Activated T-cell treated with anti-CD3 and anti-CD28 coated beads, Interleukin-2, amount 50 U/mL, for 48 hours (primary cell): ENCODE results near the gene SP9.
A peak's percentile ranks its signal among the peaks of the same experiment; 100 is the strongest.

ENCODE experiments used
- DNase-seq, 2 experiments: peaks; one replicate each; pipeline ENCODE4 v3.0.0-alpha.2; 2020

The SP9 gene

DNA sequence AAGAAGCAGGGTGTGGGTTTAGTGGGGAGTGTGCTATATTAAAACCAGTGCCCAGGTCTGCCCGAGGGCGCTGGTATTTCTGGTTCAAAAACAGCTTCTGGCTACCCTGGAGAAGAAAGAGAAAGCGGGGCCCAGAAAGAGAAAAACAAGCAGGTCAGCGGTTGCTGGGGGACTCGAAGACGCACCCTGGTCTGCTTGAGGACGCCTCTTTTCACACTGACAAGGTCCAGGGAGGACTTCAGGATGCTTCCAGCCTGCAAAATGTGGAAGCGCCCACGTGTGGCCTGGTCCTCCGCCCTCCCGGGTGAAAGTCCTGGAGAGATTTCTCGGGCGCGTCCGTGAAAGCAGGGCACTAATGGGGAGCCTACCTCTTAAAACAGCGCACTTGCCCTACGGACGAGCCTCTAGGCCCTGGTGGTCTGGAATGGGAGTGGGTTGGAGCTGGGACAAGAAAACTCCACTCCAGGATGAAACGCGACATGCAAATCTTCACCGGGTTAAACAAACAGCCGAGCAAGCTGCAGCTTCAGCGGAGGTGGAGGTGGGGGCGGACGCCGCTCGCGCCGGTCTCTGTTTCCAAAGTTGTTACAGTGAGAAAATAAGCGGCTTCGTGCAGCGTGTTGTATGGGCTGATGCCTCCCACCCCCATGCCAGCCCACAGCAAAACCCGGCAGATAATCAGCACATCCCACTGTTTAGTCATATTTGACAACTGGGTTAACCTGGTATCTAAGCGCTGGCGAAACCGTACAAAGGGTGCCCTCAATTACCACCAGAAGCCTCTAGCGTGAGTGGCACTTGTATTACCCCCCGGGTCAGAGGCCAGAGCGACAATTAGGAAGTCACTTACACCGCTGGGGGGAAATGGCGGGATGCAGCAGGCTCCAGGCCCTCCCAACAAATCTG is 1.1 kb upstream of the SP9 start:
- peak; percentile 50 to 55 for DNase-seq

DNA sequence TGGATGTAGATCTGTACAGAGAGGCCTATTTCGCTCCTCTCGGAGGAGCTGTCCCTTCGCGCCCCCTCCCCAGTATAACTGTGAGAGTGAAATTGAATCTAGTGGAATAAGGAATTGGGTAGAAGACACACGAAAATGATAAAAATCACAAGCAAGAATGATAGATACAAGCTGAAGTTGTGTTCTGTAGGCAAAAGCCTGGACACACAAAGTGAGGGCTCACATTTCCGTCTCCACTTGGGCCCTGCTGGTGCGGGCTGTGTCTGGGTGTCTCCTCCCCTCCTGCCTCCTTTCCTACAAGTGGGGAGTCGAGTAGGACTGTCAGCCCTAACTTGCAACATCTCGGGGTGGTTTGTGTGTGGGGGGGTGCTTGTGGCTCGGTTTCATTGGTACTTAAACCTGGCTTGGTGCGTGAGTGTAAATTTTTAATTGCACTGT is 457 bp upstream of the SP9 start:
- peak; percentile 34 to 35 for DNase-seq

DNA sequence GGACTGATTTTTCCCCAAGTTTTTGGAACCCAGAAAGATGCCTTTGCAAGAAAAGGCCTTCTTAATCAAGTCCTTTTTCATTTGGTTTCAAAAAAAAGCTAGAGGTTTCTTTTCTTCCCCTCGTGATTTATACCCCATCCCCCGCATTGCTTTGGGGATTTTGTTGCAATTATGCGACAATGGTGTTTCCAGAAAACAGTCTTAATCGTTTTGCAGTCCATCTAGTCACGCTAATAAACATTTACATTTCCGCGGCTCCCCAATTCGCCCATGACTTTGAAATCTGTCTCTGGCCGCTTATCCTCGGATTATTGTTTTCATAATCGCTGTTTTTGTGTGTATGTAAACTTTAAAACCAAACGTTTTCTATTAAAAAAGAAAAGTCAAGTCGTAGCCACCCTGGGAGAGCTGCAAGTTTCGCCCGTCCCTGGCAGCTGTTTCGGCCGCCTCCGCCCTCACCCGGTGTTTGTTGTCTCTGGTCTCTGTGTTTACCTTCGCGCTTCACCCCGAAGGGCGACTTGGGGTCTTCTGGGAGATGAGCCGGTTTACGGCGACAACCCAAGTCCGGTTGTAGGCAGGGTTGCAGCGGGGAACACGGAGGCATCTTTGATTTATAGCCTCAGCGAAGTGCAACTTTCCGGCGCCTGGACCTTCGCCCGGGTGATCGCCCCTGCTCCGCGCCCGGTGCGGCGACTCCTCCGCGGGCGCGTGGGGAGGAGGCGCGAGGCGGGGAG is 667 bp downstream of the SP9 start:
- peak; percentile 48 for DNase-seq

DNA sequence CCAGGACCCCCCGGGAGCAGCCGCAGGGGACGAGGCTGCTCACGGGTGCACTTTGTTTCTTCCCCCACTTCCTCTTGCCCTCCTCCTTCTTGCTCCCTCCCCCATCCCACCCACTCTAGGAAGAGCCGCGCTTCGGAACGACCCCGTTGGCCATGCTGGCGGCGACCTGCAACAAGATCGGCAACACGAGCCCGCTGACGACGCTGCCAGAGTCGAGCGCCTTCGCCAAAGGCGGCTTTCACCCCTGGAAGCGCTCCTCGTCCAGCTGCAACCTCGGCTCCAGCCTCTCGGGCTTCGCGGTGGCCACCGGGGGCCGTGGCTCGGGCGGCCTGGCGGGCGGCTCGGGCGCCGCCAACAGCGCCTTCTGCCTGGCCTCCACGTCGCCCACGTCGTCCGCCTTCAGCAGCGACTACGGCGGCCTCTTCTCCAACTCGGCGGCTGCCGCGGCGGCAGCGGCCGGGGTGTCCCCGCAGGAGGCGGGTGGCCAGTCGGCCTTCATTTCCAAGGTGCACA is 1.3 kb downstream of the SP9 start:
- DNase-seq: peak; percentile 50 to 65

DNA sequence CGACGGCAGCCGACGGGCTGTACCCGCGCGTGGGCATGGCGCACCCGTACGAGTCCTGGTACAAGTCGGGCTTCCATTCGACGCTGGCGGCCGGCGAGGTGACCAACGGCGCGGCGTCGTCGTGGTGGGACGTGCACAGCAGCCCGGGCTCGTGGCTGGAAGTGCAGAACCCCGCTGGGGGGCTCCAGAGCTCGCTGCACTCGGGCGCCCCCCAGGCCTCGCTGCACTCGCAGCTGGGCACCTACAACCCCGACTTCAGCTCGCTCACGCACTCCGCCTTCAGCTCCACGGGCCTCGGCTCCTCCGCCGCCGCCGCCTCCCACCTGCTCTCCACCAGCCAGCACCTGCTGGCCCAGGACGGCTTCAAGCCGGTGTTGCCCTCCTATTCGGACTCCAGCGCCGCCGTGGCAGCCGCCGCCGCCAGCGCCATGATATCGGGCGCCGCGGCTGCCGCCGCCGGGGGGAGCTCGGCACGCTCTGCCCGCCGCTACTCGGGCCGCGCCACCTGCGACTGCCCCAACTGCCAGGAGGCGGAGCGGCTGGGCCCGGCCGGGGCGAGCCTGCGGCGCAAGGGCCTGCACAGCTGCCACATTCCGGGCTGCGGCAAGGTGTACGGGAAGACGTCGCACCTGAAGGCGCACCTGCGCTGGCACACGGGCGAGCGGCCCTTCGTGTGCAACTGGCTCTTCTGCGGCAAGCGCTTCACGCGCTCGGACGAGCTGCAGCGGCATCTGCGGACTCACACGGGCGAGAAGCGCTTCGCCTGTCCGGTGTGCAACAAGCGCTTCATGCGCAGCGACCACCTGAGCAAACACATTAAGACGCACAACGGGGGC is 2.0 kb downstream of the SP9 start:
- DNase-seq: peak; percentile 68 to 74

DNA sequence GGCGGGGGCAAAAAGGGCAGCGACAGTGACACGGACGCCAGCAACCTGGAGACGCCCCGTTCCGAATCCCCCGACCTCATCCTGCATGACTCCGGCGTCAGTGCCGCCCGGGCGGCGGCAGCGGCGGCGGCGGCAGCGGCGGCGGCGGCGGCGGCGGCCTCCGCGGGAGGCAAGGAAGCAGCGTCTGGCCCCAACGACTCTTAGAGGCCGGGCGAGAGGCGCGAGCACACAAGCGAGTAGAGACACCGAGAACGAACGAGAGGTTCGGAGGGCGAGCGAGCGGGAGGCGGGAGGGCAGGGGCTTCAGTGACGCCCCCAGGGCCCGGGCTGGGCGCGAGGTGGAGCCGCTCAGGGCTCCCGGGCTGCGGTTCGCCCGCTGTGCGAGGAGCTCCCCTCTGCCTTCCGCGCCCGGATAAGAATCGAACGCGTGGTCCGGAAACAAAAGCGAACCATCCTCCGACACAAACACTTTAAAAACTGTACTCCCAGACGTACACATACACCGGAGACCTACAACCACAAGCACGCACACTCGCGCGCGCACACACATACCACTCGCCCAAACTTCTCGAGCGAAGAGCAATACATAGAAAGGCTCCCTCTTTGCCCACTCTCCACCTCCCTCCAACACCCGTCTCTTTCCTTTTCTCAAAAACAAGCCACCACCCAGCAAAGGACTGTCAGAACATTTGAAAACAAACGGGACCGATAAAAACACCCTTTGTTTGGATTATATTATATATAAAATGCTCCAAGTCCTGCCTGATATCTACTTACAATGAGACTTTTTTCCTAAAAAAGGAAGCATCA is 2.8 kb downstream of the SP9 start:
- DNase-seq: peak; percentile 58 to 66

DNA sequence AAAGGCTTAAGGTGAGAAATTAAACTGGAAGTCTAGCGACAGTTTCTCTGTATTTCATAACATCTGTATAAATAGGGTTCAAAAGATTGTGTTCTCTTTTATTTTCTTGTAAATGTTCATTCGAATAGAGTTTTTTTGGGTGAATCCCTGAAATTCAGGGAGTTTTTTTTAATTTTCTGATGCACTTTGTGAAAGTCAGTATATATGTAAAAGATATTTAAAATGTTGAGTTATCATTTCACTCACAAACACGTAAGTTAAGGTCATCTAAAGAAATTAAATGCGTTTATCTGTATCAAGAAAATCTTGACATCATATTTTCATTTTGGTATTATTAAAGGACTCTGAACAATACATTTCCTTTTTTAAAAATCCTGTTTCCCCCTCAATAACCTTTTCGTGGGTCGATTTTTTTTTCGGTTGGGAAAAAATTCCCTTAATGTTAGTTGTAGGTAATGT is 3.4 kb downstream of the SP9 start:
- no peak for DNase-seq

DNA sequence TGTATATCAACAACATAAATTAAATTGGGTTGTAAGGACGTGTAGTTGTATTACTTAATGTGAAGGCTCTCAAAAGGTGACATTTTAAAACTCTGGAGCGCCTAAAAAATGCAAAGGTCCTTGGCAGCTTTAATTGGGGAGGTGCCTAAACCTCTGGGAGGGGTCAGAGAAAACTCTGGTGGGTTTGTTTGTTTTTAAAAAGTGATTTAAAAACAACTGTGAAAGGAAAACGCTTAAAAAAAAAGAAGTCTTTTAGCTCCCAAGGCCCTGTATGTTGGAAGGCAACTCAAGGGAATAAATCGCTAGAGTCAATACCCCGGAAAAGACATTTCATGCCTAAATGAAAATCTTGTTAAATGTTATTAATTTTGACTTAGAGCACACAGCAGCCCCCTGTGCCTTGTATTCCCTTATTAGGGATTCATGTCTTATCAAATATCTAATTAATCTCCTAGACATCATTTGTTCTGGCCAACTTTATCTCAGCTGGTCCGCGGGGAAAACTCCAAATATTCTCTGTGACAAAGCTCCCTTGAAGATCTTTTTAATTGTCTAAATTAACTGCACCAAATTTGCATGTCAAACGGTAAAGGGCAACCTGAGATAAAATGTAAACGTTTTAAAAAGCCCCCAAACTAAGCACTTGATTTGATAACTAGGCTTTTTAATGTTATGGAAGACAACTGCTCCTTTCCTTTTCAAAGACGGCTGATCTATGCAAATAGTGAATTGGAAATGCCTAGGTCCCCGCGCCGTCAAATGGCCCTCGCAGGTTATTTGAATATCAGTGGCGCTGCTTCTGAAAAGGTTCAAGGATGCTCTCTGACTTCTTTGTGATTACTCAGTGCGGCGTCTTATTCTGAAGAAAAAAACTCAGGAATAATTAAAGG is 4.2 kb downstream of the SP9 start:
- no peak for DNase-seq

DNA sequence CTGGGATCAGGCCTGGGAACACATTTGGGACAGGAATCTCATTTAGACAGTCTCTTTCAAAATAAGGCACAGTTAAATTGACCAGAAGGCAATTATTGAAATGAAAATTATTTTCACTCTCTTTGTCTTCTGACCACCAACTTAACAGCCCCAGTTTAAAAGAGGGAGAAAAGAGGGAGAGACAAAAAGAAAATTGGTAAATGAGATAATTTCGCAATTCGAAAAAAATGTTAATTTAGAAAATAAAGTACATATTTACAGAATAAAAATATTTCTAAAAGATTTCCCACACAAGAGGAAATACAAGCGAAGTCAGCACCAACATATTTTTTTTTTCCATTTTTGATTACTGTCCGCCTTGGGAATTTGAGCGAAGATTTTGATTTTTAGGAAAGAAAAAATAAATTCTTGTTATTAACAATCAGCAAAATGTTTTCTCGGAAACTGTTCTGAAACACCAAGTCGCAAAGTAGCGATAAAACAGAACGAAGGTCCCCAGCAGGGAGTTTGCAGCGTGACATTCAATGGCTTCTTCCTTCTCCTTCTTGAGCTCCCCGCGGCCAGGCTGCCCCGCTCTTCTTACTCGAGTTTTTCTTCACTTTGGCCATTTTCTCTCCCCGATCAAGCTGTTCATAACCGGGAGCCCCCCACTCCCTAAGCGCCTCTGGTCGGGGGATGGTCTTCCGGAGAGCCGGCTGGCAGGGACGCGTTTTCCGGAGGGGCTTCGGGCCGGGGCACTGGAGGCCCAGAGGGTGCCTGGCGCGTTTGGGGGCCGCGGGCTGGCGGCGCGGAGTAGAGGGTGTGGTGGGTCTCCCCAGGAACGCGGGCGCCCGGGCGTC is 5.0 kb downstream of the SP9 start:
- DNase-seq: peak in 1 of 2 experiments; percentile 35

DNA sequence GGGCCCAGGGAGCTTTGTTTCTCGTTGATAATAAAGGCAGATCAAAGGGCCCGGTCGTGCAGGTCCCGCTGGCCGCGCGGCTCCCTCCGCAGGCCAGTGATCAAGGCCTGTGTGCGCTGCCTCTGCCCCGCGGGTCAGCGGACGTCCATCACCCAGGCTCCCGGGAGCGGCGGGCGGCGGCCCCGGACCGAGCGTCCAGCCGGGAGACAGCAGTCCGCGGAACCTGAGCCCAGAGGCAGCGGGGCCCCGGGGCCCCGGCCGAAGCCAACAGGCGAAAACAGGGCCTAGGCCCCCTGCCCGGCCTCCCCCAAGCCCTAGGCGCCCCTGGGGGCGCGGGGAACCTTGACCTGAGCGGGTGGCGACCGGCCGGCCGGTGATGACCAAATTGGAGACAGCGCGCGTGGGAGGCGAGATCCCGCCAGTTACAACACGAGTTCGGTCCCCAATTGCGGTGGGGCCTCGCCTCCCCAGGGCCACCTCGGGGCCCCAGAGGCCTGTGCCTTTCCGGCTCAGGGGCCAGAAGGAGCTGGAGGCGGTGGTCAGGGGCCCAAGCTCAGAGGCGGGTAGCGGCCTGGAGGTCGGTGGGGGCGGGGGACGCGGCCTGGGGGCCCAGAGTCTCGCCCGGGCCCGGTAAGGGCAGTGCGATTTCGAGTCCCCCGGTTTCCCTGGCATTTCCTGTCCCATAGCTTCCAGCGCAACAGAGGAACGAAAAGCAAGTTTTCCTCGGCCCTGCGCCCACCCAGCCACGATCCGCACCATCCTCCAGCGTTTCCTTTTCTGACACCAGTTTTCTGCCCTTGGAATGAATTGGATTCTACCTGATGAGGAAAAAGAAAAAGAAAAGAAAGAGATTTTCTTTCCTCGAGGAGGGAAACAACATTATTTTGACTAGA is 5.9 kb downstream of the SP9 start:
- peak; percentile 42 to 51 for DNase-seq

DNA sequence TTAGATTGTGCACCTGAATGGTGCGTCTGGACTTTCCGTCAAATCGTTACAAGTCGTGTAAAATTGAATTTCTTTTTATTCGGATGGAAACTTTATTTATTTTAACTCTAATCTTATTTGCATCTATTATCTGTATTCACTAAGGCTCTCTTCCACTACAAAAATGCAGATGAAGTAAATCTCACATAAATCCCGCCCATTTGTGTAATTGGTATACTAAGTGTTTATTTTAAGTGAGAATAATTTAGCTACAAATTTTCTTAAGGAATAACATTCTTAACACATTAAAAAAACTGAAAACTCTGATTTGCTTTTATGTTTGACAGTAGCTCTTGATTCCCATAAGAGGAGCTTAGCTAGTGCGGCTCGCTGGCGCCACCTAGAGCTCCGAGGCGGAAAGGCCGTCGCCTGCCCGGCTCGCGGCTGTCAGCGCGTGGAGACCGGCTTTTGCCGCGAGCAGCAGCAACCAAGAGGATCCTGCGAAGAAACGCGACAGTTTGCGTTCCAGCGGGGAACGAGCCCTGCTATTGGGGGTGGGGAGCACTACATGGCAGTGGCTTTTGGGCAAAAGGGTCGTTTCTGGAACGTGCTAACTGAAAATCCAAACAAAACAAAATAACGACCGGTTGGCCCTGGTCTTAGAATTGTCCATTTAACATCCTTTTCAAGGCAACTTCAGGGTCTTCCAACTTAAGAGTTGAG is 6.7 kb downstream of the SP9 start:
- peak; percentile 92 to 95 for DNase-seq

DNA sequence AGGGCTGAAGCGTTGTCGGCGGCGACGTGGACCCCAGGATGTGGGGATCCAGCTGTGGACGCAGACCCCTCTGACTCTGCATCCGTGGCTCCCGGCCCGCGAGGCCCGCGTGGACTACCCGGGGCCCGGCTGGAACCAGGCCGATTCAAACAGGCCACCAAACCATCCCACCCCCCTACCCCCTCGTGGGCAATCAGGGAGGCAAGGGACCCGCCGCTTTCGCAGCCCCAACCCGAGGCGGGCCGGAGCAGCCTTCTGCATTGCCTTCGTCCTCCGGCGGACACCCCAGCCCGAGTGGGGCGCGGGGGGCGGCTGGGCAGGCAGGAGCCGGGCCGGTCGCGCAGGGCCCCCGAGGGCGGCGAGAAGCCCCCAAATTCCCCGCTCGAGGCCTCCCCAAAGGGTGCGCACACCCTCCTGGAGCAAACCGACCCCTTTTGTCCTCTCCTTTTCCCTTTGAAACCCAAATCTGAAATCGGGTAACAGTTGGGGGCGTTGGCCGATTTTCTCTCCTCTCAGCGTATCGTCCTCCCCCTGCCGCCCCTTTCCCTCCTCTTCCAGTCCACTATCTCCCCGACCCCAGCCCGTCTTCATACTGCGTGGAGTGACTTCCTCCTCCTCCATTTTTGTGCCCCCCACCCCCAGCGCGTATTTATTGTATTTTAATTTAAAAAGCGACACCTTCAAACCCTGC is 7.4 kb downstream of the SP9 start:
- DNase-seq: peak; percentile 30 to 37

DNA sequence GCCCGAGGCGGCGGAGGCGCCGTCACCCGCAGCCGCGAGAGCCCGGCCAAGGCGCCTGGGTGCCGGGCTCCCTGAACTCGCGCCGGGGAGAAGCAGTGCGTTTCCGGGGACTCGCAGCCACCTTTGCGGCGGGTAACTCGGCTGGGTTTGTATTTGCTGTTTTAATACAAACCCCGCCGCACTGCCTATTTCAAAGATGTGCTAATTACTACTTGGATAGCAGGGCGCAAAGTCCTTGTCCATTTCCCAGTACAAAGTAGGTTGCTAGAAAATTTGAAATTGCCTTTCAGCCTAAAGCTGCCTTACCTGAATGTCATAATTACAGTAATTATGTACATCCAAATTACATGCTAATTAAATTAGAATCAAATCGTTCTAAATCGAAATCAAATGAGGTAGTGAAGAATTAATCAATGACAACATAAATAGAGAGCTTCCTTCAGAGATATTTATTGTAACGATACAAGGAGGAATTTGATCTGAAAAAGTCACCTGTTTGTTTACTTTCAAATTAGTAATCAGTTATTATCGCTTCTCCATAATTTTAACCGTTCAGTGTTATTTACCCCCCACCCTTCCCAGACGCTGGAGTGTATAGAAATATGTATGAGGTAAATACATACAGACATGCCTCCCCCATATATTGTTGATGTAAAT is 8.1 kb downstream of the SP9 start:
- DNase-seq: peak; percentile 55 to 58

DNA sequence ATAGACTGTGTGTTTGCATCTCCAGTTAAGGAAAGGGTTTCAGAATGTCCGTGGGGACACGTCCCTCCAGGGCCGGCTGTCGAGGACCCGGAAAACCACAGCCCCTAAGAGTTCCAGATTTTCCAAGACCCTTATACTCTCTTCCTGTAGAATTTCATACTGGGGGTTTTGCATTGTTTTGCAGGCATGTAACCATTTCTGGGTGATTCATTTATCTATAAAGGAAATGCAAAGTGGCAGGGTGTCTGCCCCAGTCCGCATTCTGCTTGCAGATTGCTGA is 8.5 kb downstream of the SP9 start:
- no peak for DNase-seq

DNA sequence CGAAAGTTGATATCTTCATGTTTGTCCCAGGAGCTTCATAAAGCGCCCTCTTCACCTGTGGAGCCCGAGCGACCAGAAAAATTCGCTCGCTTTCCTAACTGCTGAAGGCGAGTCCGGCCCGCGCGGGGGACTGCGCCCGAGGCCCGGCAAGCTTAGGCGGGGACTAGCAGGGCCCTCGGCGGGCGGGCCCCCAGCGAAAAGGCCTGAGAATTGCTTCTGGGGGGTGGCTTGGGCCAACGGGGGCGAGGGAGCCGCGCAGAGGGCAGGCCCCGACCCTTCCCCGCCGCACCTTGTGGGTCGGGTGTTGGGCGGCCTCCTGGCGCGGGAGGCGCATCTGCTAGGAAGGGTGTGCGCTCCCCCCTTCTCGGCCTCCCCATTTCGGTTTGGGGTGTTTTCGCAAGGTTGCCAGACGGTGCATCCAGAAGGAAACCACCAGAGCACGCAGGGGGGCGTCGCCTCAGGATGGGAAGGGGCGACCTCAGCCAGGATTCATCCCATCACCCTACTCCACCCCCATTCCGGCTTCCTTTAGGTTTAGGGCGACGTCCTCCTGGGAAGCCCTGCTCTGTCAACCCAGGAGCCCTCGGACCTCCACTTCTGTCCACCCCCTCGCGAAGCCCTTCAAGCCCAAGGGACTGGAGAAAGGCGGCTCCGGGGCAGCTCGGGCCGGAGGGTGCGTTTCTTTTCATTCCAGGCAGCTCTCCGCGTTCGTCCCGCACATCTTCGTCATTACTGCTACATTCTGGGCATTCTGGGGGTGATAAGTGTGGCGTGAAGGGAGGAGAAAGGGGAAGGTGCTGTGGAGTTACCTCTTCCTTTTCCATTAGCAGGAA is 9.1 kb downstream of the SP9 start:
- DNase-seq: peak; percentile 40 to 45
